Transverse colon (tissue), 3 donors: ENCODE data around the gene KRTAP10-2.

Source experiments
- CTCF ChIP-seq, 5 experiments: fragments of 200-600 bp in 3 of 5; fragments of 450-650 bp in 2 of 5; sonication (generic) in 3 of 5; IDR thresholded peaks; 1 replicate in 2 of 5; 2 replicates in 3 of 5; pipeline ENCODE4 v1.5.1; 2016 to 2017; ENCODE audit warnings: antibody characterized with exemption in 5 of 5, inconsistent platforms in 3 of 5, mild to moderate bottlenecking in 2 of 5, moderate library complexity in 1 of 5
- POLR2A ChIP-seq: fragments of 450-650 bp; IDR thresholded peaks from one replicate; pipeline ENCODE4 v1.6.1; 2016; ENCODE audit warnings: antibody characterized with exemption, mild to moderate bottlenecking, moderate library complexity

- TF ChIP-seq CTCF (IDR thresholded peaks at IDR 0.05) (no peak), POLR2A (no peak)
Observed at GRCh38 chr21:44549525-44550211, 1.6 kb downstream of the KRTAP10-2 start.
